ENCODE results near the gene ARHGAP40. TPM values are rescaled to one million over a fixed set of nuclear protein-coding genes. Genes with fewer than 3 reads are reported as not detected.
A peak's percentile ranks its signal among the peaks of the same experiment; 100 is the strongest.

Gene ARHGAP40
- polyA plus RNA-seq, 6 donors from 2014 or later, result not detected

DNA sequence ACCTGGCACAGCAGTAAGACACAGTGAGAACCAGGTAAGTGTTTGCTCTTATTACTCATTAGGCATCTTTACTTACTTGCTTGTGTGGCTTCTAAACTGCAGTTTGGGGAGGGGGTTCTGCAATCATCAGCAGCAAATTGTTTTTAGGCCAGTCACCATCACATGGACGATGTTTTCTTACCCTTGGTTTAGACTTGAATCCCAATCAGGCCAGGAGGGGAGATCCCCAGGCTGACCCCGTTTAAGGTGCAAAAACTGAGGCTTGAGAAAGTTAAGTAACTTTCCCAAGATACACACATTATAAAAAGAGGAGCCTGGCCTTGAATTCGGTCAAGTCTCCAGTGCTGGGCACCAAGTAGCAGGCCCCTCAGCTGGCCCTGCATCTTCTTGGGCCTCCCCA is 70.9 kb downstream of the ARHGAP40 start:
- Mint-ChIP-seq H3K27me3 (peaks cover 35 to 85% (median 60%) of the 10 kb centered on the region in 3 donors), H3K4me1 (peaks cover 10 to 14% (median 14%) of the 10 kb centered on the region in 3 donors), H3K9me3 (peaks cover 0 to 6% (median 2%) of the 10 kb centered on the region in 7 donors), H3K4me3 (peak overlapping the region in 4 of 8 donors; percentile 12 to 29 (median 22)), H3K27ac (no peak overlapping the region), H3K36me3 (peaks cover 5 to 8% of the 10 kb centered on the region in 2 donors)
- ATAC-seq (ENCODE audit: low read depth in 2 of 2), result no peak
- DNase-seq, result no peak

DNA sequence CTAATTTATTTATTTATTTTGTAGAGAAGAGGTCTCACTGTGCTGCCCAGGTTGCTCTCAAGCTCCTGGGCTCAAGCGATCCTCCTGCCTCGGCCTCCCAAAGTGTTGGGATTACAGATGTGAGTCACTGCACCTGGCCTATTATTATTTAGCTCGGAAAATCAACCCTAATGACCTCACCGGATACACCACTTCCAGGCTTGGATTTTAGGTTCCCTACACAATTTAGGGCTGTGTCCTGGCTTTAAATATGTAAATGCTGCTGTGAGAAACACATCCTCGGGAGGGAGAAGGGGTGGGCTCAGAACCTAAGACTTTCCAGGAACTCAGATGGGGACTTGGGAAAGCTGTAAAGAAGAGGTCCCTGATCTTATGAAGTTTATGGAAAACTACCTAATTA is 71.7 kb downstream of the ARHGAP40 start:
- Mint-ChIP-seq H3K4me1 (peaks cover 10 to 14% (median 14%) of the 10 kb centered on the region in 3 donors), H3K27ac (peak overlapping the region in 2 of 6 donors; percentile 53 to 86), H3K36me3 (peaks cover 0 to 8% of the 10 kb centered on the region in 2 donors), H3K27me3 (peaks cover 28 to 85% (median 52%) of the 10 kb centered on the region in 3 donors), H3K4me3 (peak overlapping the region; percentile 83 to 93 (median 86)), H3K9me3 (peaks cover 0 to 6% (median 2%) of the 10 kb centered on the region in 7 donors)
- ATAC-seq (ENCODE audit: low read depth in 2 of 2) (no peak), DNase-seq (no peak)

- H3K36me3 Mint-ChIP-seq, result peaks cover 0 to 8% of the 10 kb centered on the region in 2 donors
- peak in 1 of 2 donors; percentile 19 for ATAC-seq (ENCODE audit: low read depth in 2 of 2)
- H3K9me3 Mint-ChIP-seq, result peaks cover 0 to 6% (median 2%) of the 10 kb centered on the region in 7 donors
- DNase-seq, result no peak
- peak overlapping the region; percentile 83 to 93 (median 86) for H3K4me3 Mint-ChIP-seq
- H3K4me1 Mint-ChIP-seq, result peaks cover 10 to 14% (median 14%) of the 10 kb centered on the region in 3 donors
- H3K27me3 Mint-ChIP-seq, result peaks cover 31 to 87% (median 50%) of the 10 kb centered on the region in 3 donors
- H3K27ac Mint-ChIP-seq, result peak overlapping the region in 3 of 6 donors; percentile 53 to 86 (median 76)
Observed at GRCh38 chr20:38673725-38674091, 72.1 kb downstream of the ARHGAP40 start.

DNA sequence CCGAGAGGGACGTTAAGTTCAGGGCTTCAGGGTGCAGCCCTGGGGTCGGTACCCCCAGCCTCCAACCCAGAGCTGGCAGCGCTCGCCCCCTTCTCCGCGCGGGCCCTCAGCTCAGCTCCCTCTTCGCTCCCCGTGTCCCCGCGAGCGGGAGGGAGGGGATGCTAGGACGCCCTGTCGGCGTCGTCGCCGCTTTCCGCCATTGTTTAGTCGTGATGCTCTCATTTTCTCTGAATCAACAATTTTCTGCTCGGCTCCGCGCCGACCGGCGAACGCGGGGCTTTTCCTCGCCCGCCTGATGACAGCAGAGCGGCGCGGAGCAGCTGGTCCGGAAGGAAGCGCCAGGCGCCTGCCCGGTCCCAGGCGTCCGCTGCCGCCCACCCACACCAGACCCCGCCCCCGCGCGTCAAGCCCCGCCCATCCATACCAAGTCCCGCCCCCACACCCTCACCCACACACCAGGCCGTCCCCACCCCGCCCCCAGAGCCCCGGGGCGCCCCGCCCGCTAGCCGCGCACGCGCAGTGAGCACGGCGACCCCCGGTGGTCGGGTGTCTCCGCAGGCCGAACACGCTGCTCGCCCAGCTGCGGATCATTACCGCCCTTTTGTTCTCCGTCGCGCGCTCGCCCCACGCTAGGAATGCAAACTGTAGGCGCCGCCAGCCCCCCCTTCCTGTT is 72.6 kb downstream of the ARHGAP40 start:
- Mint-ChIP-seq H3K4me3 (peak overlapping the region; percentile 83 to 93 (median 87)), H3K27me3 (peaks cover 25 to 81% (median 44%) of the 10 kb centered on the region in 3 donors), H3K36me3 (peaks cover 0 to 8% of the 10 kb centered on the region in 2 donors), H3K9me3 (peaks cover 0 to 6% (median 2%) of the 10 kb centered on the region in 7 donors), H3K27ac (peak overlapping the region in 3 of 6 donors; percentile 47 to 93 (median 86)), H3K4me1 (peaks cover 10 to 14% (median 14%) of the 10 kb centered on the region in 3 donors)
- DNase-seq (peak; percentile 51), ATAC-seq (ENCODE audit: low read depth in 2 of 2) (peak; percentile 90 to 91)

DNA sequence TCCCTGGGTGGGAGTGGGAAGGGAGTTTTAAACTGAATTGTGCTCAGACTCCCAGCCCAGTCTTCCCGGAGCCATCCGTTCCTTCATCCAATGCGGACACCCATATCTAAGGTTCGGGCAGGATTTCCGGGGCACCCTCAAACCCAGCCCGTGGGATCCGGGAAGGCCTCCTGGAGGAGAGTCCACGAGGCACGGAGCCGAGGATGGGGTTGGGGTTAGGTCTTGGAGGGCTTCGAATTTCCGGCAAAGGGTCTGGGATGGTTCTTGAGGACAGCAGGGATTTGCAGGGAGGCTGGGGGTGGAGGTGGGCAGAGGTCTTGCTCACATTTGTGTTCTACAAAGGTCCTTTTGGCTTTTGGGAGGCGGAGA is 73.1 kb downstream of the ARHGAP40 start:
- DNase-seq (no peak), ATAC-seq (ENCODE audit: low read depth in 2 of 2) (no peak)

DNA sequence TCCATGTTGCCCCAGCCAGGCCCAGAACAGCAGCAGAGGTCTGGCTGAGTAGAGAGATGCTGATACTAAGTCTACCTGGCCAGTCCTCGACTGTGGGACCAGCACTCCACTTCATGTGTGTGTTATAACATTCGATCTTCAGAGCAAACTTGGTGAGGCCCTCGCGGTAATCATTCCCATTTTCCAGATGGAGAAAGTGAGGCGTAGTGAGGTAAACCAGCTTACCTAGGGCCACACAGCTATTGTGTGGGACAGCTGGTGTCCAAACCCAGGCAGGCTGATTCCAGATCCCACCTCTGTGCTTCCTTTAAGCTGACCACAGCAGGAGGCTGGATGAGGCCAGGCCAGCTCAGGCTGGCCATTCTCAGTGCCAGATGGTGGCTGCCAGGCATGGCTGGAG is 75.0 kb downstream of the ARHGAP40 start:
- Mint-ChIP-seq H3K36me3 (no peaks in the 10 kb centered on the region), H3K27me3 (peaks cover 31 to 76% (median 41%) of the 10 kb centered on the region in 3 donors), H3K27ac (no peak overlapping the region), H3K9me3 (peaks cover 2 to 12% (median 4%) of the 10 kb centered on the region in 7 donors), H3K4me3 (no peak overlapping the region), H3K4me1 (peaks cover 10 to 14% (median 14%) of the 10 kb centered on the region in 3 donors)
- DNase-seq (no peak), ATAC-seq (ENCODE audit: low read depth in 2 of 2) (no peak)

More for the DNA sequence above, 73.1 kb downstream of the ARHGAP40 start:
- H3K4me3 Mint-ChIP-seq, result peak overlapping the region; percentile 10 to 93 (median 82)
- peaks cover 0 to 6% (median 2%) of the 10 kb centered on the region in 7 donors for H3K9me3 Mint-ChIP-seq
- H3K27ac Mint-ChIP-seq, result peak overlapping the region in 1 of 6 donors; percentile 47
- H3K36me3 Mint-ChIP-seq, result peaks cover 0 to 4% of the 10 kb centered on the region in 2 donors
- peaks cover 20 to 76% (median 41%) of the 10 kb centered on the region in 3 donors for H3K27me3 Mint-ChIP-seq
- peaks cover 10 to 14% (median 14%) of the 10 kb centered on the region in 3 donors for H3K4me1 Mint-ChIP-seq

DNA sequence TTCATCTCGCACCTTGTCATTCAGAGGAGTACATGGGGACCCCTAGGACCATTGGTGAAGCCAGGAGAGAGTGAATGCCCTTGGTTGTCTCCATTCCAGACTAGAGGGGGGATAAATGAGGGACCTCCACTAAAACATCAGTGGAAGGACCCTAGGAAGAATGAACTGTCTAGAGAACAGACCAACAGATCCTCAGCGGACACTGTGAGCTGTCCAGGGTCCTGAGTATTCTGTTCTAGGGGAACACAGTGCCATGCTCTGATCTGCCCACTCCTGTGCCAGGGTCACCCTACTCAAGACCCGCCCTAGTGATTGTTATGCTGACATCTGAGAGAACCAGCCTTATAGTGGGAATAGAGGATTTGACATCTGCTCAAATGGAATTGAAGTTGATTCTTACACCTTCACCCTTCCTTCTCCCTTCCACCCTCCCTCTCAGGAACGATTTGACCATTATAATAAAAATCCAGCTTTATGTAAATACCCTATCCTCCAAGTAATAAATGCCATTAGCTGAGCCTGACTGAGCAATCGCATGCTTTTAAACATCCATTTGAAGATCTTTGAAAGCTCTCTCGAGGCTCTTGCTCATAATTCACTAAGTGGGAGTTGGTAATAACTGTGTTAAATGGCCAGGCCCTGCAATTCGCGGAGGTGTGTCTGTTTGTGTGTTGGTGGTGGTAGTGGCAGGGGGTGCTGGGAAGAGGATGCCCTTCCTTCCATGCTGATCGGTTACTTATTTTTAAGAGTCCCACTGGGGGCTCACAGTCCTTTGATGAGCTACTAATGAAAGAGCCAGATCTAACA is 79.1 kb downstream of the ARHGAP40 start:
- Mint-ChIP-seq H3K4me1 (no peaks in the 10 kb centered on the region), H3K27me3 (peaks cover 42 to 69% (median 43%) of the 10 kb centered on the region in 3 donors), H3K9me3 (peaks cover 0 to 14% (median 1%) of the 10 kb centered on the region in 7 donors), H3K4me3 (no peak overlapping the region), H3K36me3 (no peaks in the 10 kb centered on the region), H3K27ac (peak overlapping the region in 1 of 6 donors; percentile 55)
- no peak for DNase-seq
- peak in 1 of 2 donors; percentile 49 for ATAC-seq (ENCODE audit: low read depth in 2 of 2)

DNA sequence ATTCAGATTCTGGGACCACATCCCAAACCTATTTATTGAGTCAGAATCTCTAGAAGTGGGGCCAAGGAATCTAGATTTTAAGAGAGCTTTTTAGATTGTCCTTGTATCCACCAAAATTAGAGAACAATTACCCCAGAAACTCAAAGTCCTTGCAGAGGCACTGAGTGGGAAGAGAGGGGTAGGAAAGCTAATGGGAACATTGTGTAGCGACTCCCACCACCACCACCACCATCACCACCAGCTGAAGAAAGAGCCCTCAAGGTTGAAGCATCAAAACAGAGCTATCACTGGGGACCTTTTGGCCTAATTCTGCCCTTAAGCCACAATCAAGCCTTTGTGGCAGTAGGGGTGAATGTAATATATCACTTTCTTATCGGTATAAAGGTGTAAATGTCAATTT is 83.7 kb downstream of the ARHGAP40 start:
- Mint-ChIP-seq H3K4me3 (no peak overlapping the region), H3K27me3 (peaks cover 59 to 88% (median 64%) of the 10 kb centered on the region in 3 donors), H3K27ac (no peak overlapping the region), H3K36me3 (no peaks in the 10 kb centered on the region), H3K4me1 (no peaks in the 10 kb centered on the region), H3K9me3 (peaks cover 0 to 15% (median 1%) of the 10 kb centered on the region in 7 donors)
- ATAC-seq (ENCODE audit: low read depth in 2 of 2) (no peak), DNase-seq (no peak)

DNA sequence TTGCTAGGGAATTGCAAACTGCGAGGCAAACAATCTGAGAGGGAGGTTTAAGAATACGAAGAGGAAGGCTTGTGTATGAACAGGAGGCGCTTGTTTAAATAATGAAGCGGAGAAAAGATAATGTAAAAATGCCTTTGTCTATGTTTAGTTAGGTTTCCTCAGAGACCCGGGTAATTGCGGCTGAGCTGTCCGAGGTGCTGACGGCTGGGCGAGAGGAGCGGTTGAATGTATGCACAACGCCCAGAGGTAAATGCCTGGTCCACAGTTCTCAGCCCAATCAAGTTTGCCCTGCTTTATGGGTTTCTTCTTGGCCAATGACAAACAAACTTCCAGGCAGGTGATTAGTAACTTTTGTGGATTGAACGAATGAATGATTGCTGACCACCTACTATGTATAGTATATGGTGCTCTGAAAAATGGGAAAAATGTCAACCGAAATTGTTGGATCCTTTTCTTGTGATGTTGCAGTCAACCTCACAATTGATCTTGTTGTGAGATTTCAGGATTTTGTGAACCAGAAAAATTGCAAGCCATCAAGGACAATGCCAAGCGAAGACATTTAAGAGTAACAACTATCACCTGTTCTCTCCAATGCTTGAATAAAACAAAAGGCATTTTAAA is 84.4 kb downstream of the ARHGAP40 start:
- ATAC-seq (ENCODE audit: low read depth in 2 of 2) (no peak), DNase-seq (peak; percentile 14)
- Mint-ChIP-seq H3K27ac (no peak overlapping the region), H3K9me3 (peaks cover 0 to 16% (median 1%) of the 10 kb centered on the region in 7 donors), H3K4me1 (no peaks in the 10 kb centered on the region), H3K36me3 (no peaks in the 10 kb centered on the region), H3K4me3 (no peak overlapping the region), H3K27me3 (peaks cover 57 to 88% (median 64%) of the 10 kb centered on the region in 3 donors)

GRCh38 chr20:38692436-38693411 is 91.1 kb downstream of the ARHGAP40 start:
- ATAC-seq (ENCODE audit: low read depth in 2 of 2), result no peak
- peak; percentile 21 for DNase-seq

GRCh38 chr20:38697306-38697705 is 95.7 kb downstream of the ARHGAP40 start:
- no peak overlapping the region for H3K4me3 Mint-ChIP-seq
- H3K36me3 Mint-ChIP-seq, result no peaks in the 10 kb centered on the region
- peaks cover 11 to 28% (median 27%) of the 10 kb centered on the region in 3 donors for H3K27me3 Mint-ChIP-seq
- DNase-seq (no peak), ATAC-seq (ENCODE audit: low read depth in 2 of 2) (no peak)
- no peaks in the 10 kb centered on the region for H3K4me1 Mint-ChIP-seq
- no peak overlapping the region for H3K27ac Mint-ChIP-seq
- H3K9me3 Mint-ChIP-seq, result peaks cover 0 to 8% (median 3%) of the 10 kb centered on the region in 7 donors

More at GRCh38 chr20:38692436-38693411, 91.1 kb downstream of the ARHGAP40 start:
- H3K27ac Mint-ChIP-seq, result no peak overlapping the region
- no peaks in the 10 kb centered on the region for H3K4me1 Mint-ChIP-seq
- no peaks in the 10 kb centered on the region for H3K36me3 Mint-ChIP-seq
- H3K9me3 Mint-ChIP-seq, result peaks cover 0 to 15% (median 3%) of the 10 kb centered on the region in 7 donors
- H3K27me3 Mint-ChIP-seq, result peaks cover 29 to 62% (median 46%) of the 10 kb centered on the region in 3 donors
- H3K4me3 Mint-ChIP-seq, result no peak overlapping the region

GRCh38 chr20:38698541-38698940 is 96.9 kb downstream of the ARHGAP40 start:
- peaks cover 23 to 39% (median 23%) of the 10 kb centered on the region in 3 donors for H3K27me3 Mint-ChIP-seq
- no peaks in the 10 kb centered on the region for H3K4me1 Mint-ChIP-seq
- ATAC-seq (ENCODE audit: low read depth in 2 of 2) (no peak), DNase-seq (no peak)
- no peaks in the 10 kb centered on the region for H3K36me3 Mint-ChIP-seq
- H3K27ac Mint-ChIP-seq, result no peak overlapping the region
- no peak overlapping the region for H3K4me3 Mint-ChIP-seq
- H3K9me3 Mint-ChIP-seq, result peaks cover 0 to 8% (median 0%) of the 10 kb centered on the region in 7 donors

All from naive B cell (primary cell).